GM21390 (cell line): ENCODE data around the gene ECE1.

Experiments used
- ATAC-seq: cut with Tn5 transposase; IDR thresholded peaks from one replicate; pipeline ENCODE4 v1.9.1; 2021; ENCODE audit not compliant: unreplicated experiment

The ECE1 gene

DNA sequence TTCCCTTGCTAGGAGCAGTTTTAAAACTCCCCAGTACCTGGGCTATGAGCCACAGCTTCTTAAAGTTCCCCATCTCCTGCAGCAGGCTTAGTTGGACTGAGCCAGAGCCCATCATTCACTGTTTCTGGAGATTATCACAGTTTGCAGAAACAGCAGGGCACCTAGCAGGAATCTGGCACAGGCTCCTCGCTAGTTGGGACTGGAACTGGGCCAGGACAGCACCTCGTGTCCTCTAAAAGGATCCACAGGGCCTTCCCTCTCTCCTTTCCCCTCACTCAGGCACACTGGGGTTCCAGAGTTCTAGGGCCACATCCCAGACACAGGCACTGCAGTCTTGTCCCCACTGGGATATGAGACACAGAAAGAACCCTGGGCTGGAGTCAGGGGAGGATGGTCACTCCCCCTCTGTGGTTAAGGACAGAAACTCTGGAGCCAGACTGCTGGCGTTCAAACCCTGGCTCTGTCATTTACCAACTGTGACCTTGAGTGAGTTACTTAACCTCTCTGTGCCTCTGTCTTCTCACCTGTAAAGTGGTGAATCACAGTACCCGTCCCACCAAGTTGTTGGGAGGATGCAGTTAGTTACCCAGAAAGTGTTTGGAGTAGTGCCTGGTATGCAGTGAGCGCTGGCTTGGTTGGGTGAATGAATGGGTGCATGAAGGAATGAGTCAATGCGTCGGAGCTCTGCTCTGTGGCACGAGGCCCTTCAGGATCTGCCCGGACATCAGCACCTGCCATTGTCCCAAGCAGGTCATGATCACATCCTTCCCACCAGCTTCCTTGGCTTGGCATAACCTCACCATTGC is 18.8 kb upstream of the ECE1 start:
- no peak for ATAC-seq

DNA sequence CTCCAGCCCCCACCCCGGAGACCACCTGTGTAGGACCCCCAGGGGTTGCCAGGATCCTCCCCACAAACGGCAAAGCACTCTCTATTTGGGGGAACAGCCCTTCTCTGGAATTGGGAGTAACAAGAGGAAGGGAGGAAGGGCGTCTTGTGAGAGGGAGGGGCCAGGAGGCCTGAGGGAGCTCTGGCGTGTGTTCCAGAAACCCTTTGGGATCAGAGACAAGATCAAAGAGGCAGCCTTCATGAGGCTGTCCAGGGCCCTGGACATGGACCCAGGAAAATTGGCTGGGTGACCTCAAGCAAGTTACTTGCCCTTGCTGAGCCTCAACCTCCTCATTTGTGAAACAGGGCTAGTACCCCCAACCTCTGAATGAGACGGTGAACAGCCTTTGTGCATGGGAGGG is 18.1 kb upstream of the ECE1 start:
- no peak for ATAC-seq

DNA sequence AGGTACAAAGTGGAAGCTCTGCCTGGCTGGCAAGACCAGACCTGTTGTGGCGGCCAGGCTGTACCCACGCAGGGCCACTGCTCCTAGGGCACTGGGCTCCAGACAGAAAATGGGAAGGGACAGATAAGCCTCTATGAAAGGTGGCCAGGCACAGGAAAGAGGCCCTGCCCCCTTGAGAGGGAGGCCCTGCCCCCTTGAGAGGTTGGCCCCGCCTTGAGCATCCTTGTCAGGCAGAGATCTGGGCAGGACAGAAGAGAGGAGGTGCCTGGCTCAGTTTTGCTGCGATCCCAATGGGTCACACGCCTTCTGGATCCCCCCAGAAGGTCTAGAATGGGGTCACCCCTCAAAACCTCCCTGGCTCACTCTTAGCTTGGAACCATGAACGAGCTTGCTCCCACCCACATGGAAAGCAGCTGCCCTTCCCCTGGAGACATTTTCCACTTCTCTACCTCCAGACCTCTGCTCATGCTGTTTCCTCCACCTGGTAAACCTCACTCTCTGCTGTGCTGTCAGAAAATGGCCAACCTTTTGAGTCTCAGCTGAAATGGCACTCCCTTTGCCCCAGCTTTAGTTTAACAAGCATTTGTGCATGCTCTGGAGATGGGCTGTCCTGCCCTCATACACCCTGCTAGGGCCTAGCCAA is 17.5 kb upstream of the ECE1 start:
- no peak for ATAC-seq

DNA sequence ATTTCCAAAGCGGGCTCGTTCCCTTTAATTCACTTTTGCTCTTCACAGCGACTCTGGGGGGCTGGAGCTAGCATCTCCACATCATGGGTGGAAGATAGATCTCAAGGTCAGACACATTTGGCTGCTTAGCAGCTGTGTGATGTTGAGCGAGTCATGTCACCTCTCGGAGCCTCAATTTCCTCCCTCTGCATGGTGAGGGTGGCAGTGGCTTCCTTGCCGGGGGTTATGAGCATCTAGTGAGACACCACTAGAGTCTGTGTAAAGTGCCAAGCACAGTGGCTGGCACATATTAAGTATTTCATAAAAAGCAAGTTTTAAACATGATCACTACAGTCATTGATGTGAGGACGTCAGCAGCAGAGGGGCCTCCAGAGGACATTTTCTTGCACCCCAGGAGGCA is 16.9 kb upstream of the ECE1 start:
- no peak for ATAC-seq

DNA sequence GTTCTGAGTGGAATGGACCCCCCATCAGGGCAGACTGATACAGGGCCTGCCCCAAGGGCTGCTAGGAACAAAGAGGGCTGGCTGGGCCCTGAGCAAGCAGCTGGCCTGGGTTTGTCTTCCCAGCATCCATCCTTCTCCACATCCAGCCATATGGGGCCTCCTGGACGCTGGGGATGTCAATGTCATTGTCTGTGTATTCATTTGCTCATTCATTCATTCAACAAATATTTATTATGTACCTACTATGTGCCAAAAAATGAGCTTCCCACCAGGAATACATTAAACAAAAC is 15.6 kb upstream of the ECE1 start:
- ATAC-seq = no peak

DNA sequence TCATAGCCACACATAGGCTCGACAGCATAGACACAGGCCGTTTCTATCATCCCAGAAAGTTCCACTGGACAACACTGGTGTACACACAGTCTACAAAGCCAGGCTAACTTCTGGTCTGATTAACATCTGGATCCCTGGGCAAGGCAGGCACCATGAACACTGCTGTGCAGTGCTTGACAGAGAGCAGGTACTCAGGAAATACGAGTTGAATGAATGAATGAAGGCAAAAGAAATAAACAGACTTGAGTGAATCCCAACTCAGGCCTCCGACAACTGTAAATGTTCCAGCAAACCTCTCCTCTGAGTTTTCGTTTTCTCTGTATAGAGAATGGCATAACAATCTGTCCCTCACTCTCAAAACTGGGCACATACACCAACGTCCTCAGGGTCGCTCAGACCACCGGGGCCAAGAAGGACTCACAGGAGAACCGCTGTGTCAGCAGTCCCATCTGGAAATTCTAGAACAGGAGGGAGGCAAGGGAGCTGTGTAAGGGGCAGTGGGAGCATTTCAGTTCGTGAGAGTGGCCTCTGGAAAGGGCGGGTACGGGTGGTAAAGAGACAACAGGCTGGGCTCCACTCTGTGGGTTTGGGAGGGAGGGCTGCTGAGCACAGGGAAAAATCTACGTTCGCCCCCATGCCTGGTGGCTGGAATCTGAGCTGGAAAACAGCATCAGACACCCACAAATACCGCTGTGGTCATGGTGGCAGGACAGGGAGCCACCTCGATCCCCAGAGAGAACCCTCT is 15.1 kb upstream of the ECE1 start:
- no peak for ATAC-seq

DNA sequence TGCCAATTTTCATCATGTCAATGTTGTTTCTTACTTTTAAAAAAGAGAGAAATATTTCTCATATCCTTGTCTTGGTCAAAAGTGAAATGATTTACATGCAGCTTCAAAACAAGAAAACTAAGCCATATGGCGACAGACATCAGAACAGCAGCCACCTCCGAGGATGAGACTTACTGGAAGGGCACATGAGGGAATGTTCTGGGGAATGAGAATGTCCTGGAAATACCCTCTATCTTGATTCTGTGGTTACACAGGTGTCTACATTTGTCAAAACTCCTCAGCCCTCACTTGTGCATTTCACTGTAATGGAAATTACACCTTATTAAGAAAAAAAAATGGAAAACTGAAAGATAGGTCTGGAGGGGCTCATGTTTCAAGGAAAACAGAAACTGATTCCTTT is 14.2 kb upstream of the ECE1 start:
- no peak for ATAC-seq

DNA sequence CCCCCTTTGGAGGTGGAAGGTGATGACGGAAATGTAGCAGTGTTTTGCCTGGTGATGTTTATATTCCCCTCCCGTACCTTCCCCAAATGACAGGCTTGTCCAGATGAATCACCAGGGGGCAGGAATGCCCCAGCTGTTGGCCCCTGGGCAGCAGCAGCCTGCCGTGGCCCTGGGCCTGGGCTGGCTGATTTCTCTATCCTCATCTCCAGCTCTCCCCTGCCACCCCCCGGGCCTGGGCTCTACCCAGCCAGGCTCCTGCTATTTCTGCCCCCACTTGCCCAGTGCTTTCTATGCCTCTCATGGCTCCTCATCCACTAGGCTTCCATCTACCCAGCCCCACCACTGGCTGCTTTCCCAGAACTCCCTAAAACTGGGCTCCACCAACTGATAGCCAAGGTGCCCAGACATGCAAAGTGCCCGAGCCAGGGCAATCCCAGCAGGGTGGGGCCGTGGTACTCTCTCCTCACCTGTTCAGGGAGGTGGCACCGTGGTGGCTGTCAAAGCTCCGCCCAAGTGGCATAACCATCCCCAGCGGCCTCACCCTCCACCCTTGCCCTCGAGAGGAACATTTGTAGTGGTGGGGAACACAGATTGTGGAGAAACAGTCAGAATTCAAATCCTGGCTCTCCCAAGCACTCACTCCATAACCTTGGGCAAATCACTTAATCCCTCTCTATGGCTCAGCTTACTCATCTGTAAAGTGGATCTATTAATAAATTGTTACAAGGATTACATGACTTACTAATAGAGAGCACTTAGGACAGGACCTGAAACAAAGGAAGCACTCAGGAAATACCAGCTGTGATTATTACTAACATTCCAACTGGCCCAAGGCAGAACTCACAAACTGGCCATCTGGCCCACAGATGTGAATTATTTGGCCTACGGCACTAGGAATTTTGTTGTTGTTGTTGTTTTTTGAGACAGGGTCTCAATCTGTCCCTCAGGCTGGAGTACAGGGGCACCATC is 12.8 kb upstream of the ECE1 start:
- ATAC-seq = no peak

DNA sequence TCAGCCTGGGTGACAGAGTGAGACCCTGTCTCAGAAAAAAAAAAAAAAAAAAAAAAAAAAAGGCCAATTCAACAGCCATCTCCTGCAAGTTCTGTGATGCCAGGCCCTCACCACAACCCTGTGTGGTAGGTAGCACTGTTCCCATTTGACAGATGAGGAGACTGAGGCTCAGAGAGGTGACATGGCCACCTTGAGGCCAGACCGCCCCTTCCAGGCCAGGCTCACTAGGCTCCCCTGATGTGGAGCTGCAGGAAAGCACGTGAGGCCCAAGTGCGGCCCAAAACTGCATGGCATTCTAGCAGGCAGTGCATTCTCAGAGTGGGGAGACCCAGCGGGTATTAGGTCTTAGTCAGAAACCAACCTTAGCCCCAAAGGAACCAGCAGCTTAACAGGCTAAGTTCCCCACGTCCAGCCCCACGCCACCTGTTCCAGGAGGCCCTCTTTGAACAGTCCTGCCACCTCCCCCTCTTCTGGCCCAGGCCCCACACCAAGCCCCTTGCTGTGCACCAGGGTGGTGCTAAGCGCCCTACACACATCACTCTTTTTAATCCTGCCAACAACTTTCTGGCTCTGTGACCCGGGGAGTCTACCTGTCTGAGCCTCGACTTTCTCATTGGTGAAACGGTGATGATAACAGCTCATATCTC is 11.7 kb upstream of the ECE1 start:
- no peak for ATAC-seq

DNA sequence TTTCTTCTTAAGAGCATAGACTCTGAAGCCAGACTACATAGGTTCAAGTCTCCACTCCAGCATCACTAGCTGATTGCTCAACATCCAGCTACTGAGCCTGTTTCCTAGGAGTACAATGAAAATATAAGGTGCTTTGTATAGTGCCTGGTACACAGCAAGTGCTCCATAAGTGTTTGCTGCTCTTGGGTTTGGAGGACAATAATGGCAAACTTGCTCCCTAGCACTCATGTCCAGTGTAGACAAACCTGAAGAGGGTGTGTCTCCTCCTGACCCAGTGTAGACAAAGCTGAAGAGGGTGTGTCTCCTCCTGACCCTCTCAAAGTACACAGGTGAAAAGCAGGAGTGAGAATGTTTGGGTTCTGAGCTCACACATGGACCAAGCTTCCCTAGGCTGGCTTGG is 10.5 kb upstream of the ECE1 start:
- ATAC-seq = no peak

DNA sequence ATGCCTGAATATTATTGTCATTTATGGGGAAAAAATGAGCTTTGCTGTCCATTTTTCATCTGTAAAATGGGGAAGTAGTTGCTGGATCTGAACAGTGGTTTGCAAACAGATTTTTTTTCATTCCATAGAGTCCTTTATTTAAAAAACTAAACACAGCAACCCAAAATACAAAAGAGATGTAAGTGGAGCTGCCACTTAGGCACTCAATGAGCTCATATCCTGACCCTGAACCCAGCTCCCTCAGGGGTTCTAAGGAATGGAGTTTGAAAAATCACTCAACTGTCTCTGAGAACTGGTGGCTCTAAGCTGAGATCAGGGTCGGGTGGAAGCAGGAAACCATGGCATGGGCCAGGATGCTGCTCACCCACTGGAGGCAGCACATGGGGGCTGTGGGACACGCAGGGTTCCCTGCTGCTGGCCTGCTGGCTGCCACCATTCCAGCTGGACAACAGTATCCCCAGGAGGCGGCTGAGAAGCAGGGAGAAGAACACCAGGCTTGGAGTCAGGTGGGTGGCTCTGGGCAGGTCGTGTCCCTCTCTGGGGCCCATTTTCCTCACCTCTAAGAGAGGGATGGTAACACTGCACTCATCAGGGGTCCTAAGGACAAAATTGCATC is 9.6 kb upstream of the ECE1 start:
- no peak for ATAC-seq

DNA sequence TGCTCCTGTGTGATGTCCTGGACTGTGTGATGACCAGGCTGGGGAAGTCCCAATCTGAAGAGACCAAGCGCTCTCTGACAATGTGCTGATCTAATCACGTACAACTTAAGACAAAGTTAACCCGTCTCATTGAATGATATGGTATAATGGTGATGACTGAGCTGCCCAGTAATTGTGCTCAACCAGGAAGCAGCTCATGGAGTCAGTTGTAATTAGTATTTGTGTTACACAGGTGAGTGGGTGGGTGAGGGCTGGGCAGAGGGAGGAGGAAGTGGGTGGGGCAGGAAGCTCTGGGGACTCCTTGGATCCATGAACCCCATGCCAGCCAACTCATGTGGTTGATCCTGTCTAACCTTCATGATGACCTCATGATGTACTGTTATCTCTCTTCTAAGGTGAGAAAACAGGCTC is 8.7 kb upstream of the ECE1 start:
- ATAC-seq = no peak

DNA sequence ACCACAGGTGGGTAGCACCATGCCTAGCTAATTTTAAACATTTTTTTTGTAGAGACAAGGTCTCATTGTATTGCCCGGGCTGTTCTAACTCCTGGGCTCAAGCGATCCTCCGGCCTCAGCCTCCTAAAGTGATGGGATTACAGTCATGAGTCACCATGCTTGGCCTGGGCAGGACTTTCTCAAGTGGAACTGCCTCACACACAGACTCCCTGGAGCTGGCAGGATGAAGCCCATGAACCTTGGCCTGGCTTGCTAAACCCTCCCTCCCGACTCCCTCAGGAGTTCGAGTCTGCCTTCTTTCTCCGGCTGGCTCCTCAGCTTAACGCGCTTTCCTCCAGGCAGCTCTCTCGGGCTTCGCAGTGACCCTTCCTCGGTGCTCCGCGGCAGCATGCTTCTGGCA is 7.7 kb upstream of the ECE1 start:
- ATAC-seq = no peak

DNA sequence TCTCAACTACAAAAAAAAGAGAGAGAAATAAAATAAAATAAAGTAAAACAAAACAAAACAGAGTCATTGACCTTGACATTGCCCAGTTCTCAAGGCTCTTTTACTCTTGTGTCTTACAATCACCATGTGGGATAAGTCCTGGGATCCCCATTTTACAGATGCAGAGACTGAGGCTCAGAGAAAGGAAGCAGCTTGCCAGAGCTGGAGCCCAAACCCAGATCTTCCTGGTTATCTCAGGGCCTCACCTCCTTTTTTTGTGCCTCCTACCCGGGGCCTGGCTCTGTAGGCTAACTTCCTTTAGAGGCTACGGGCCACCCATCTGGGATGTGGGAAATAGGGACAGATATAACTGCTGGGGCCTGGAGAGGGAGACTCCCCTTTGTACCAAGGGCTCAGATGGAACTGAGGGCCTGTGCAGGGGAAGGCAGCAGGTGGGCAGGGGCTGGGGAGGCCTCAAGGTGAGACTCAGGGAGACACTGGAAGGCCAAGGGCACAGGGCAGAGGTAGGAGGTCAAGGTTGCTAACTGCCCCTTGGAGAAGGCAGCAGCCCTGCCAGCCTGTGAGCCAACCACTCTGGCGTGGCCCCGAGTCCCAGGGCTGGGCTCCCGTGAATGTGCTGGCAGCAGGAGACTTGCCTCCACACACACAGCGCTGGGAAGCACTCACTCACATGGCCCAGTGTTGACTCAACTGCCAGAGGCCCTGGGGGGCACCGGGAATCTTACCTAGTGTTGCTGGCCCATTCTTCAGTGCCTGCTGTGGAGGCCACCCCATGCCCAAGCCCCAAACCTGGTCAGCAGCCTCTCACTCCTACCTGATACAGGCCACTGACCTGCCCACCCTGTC is 6.5 kb upstream of the ECE1 start:
- no peak for ATAC-seq

DNA sequence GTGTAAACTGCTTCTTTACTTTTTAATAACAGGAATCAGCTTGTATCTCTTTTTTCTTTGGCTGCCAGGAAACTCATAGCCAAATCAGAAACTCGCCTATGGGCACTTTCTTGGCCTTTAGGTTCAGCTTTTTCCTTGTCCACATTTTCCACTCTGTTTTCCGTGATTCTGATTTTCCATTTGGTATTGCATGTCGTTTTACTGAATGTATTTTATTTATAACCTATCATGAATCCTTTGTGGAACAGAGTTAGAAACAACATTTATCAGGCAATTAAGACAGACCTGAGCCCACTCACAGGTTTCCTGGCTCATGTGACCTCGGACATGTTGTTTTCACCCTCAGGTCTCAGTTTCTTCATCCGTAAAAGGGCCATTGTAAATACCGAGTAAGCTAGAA is 5.3 kb upstream of the ECE1 start:
- ATAC-seq = no peak

DNA sequence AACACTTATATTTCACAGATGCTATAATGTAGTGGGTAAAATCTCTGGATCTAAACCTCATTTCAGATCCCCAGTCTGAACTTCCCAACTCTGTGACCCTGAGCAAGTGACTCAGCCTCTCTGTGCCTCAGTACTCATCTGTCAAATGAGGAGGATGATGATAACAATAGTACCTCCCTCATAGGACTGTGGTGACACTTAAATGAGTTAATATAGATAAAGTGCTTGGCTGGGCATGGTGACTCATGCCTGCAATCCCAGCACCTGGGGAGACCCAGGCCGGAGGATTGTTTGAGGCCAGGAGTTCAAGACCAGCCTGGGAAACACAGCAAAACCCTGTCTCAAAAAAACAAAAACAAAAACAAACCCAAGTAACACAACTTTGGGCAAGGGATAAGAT is 4.7 kb upstream of the ECE1 start:
- ATAC-seq = no peak

DNA sequence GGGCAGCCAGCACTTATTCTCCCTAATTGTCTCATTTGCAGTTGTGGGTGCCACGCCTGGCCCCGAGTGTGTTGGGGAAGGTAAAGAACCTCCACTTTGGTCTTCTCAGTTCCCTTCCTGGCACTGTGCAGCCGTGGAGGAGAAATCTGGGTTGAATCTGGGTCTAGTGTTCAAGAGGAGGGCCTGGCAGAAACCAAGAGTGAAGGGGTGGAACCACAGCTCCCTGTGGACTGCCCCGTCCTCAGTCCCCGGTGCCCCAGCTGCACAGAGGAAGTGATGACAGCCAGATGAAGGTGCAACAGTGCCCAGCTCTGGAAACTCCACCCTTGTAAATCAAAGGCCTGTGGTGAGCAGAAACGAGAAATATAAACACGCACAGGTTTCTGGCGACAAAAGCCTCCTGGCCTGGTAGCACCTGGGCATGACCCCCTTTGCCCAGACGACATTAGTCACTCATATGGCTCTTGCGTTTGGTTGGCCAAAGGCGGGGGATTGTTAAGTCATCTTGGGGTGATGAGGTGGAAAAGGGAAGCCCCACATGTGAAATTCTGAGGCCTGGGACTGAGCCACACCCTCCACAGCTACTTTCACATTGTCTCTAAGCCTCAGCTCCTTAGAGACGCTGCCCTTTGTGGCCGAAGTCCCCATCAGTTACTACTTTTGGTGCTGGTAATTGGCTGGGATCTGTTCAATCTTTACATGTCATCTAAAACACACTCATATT is 4.2 kb upstream of the ECE1 start:
- peak; percentile 50 for ATAC-seq

DNA sequence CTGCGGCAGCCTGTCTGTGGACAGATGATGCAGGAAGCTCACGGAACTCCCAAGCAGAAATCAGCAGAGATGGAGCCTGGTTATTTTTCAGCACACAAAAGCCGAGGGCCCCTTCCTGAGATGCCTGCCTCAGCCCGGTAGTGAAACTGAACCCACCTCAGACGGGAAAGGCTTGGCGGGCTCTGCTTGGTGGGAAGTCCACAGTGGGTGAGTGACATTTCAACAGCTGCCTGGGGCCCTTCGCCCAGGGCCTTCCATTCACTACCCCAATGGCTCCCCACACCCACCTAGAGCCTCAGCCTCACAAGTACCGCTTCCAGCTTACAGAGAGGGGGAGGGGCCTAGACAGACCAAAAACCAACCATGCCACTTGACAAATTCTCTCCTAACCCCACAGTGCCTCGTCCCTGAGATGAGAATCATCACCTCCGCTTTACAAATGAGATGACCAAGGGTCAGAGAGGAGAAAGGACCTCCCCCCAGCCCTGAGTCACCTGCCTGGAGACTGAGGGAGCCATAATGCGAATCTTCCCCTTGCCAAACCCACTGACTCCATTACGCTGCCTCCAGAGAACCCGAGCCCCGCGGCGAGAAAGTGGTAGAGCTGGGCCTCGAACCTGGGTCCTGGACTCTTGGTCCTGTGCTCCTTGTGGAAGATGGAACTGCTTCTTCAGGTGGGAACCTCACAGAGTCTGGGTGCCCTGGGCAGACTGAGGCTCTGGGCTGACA is 3.4 kb upstream of the ECE1 start:
- no peak for ATAC-seq
